Tongue (tissue), 2 donors: ENCODE measurements around the gene SNX13. TPM values are rescaled to one million over a fixed set of nuclear protein-coding genes. Genes with fewer than 3 reads are reported as not detected.

ENCODE experiments used
- DNase-seq: peaks from one replicate; pipeline ENCODE4 v3.0.0-alpha.2; 2015
- total RNA-seq: library from RNA; depleted of rRNA; stranded (reverse); fragments of >200 nt; gene quantifications from one replicate; pipeline ENCODE4 v1.2.3, GENCODE V29; 2014

The SNX13 gene
- total RNA-seq, 1 donor from 2014 or later, result 71.7 TPM

DNA sequence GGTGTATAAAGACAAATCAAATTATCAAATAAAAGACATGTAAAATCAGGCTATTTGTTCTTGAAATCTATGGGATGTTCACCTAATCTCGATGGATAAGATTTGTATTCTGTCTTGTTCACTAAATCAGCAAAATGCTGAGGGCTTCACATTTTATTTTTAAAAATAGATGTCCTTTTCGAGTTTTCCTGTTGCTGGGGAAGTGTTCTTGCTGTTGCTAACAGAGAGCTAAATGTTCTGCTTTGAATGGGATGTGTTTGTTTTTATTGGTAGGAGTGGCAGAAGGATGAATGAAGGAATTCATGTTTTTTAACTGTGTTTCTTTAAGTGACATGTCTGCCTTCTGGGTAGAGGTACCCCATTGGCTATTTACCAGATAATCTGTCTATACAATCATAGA, 7.3 kb upstream of the SNX13 start:
- DNase-seq, result no peak

DNA sequence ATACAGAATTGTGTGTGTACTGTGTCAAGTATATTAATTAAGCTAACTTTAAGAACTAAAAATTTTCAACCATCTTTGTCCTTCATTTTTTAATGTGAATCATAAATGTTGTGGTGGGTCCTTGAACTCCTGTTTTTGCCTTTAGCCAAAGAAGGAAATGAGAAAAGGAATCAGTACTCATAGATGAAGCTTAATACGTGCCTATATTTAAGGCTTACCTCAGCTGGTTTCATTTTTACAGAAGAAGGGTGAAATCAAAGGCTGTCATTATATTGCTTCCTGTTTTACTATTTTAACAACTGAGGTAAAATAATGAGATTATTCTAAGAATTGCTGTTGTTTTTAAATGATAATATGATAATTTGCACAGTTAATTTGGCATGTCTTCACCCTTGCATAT, 6.3 kb upstream of the SNX13 start:
- no peak for DNase-seq

DNA sequence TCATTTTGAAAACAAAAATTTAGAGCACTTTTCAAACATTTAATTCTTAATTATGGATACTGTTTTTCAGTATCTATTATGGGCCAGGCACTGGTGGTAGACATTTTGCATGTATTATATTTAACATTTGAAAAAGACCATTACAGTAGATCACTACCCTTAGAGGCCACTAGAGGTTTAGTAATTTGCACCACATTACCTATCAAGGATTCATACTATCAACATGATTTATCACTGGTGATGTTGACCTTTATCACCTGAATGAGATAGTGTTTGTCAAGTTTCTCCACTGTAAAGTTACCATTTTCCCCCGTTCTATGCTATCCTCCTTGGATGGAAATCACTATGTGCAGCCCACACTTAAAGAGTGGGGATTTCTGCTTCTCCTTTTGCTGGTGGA, 4.4 kb upstream of the SNX13 start:
- no peak for DNase-seq

DNA sequence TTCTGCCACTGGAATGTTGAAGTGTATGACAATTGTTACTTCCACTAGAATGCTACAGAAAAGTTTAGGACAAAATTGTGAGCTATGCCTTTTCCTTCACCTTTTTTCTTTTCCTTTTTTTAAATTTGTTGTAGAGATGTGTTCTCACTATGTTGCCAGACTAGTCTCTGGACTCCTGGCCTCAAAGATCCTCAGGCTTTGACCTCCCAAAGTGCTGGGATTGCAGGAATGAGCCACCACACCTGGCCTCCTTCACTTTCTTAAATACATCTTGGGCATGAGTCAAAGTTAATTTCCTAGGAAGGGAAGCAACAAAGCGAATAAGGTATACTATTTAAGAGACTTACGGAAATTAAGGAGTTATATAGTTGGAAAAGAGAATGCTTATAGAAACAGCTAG, 2.7 kb upstream of the SNX13 start:
- DNase-seq, result no peak

DNA sequence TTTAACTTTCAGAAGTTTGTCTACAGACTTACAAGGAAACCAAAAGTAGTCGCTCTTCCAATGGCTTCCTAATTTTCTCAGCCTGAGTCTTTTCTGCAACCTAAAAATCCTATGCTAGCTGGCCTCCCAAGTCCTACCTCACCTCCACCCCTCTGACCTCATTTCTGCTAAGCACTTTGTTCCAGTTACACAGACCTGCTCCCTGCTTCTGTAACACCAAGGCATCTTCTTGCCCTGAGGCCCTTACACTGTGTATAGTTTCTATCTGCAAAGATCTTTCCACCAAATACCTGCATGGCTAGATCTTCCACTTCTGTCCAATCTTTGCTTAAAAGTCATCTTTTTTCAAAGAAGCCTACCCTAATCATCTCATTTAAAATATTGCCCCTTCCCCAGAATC, 1.9 kb upstream of the SNX13 start:
- DNase-seq, result no peak

DNA sequence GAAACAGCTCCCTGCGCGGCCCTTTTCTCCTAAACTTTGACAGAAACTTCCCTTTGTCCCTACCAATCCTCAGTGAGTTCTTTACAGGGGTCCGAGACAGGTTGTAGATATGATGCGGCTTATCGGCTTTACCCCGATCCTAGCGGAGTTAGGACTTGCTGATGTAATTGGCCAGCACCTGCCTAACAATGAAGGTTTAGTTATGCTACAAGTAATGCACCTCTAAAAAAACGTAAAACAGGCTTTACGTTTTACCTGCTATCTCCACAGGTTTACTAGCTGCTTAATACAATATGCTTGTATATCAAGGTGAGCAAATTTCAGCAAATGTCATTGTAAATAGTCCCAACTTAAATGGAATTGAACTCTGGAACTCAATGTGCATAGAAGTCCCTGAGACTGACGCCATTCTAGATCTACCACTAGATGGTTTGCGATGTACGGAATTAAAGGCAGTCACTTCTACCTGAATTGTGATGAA, 697 bp upstream of the SNX13 start:
- DNase-seq, result no peak

DNA sequence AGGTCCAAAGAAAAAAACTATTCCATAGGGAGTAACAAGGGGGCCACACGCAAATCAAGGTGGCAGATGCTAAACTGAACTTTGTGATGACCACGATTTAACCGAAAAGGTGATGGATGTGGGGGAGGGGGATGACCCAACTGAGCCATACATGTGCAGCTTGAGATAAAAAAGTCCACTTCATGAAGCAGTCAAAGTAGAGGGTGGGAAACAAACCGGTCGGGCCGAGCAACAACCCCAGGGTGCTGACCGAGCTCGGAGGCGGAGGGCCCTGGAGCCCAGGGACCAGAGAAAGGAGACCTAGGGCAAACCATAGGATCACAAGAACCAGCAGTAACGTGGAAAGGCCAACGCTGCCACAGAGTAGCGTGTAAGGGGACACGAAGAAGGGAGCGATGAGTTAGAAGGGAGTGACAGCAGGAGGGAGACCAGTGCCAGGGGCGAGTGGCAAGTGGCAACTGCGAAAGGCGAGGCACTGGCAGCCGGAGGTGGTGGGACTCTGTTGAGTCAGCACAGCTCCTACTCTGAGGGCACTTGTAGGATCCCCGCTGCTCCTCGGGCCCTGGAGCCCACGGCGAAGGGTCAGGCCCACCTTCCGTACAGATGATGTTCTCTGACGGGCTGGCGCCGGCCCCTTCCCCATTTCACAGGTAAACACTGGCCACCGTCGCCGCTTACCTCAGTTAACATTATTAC, 540 bp downstream of the SNX13 start:
- DNase-seq, result peak; percentile 61

DNA sequence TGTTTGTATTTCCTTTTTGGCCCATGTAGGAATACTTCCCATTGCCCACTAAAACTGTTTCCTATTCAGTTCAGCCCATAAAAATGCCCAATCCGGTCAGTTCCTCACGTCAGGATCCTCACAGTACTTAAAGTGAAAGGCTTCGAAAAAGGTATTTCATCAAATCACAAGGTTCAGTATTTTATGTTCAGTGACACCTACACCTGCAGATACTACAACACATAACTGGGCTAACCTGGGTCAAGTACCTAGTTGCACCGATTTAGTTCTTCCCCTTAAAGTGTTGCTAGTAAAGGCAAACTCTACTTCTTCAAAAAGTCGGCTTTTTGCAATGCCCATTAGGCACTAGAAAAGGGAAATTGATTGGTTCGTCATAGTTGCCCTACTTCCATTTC, 1.1 kb downstream of the SNX13 start:
- peak; percentile 38 for DNase-seq

DNA sequence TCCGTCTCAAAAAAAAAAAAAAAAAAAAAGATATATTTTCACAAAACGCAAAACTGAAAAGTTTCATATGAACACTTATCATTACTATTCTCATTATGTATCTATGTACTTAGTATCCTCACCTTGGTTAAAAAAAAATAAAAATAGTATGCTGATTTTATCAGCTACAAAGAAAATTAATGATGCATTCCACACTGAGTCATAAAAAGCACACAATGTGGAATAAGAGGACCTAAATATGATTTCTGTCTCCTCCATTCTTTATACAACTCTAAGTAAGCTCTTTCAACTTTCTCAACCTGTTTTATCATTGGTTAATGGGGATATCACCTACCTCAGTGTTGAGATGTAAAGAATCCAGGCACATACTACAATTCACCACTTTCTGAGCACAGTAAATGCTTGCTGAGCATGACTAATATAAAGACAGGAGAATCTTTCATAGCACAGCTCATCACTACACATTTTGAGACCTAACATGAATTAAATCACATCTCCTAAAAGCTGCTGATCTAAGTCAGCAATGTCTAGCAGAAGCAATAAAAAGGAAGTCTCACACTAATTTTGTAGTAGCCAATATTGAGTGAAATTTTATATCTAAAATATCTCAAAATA, 2.7 kb downstream of the SNX13 start:
- DNase-seq, result no peak

DNA sequence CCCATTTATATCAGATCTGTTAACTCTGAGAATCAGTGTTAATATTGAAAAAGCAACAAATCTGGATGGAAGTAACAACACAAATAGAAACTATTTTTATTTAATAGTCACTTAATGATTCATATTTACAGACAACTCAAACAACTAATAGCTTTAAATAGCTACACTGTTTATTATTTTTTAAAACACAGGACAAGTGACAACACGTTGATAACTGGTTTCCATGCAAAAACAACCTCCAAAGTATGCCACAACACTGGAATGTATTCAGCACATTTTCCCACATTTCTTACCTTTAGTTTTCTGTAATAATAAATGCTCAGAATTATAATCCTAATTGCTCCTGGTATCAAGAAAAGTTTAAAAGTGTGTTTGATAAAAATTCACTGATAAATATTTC, 4.0 kb downstream of the SNX13 start:
- DNase-seq, result no peak

DNA sequence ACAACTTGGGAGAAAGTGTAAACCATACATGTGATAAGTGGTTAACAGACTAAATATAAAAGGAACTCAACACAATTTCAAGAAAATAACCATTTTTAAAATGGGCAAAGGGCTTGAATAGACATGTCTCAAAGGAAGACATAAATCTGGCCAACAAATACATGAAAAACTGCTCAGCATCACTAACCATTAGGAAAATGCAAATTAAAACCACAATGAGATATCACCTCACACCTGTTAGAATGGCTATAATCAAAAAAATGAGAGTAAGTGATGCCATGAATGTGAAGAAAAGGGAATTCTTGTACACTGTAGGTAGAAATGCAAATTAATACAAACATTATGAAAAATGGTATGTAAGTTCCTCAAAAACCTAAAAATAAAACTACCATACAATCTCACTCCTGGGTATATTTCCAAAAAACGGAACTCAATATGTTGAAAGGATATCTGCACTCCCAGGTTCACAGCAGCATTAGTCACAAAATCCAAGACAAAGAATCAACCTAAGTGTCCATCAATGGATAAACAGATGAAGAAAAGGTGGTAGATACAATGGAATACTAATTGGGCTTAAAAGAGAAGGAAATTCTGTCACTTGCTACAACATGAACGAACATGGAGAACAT, 5.6 kb downstream of the SNX13 start:
- DNase-seq, result no peak

DNA sequence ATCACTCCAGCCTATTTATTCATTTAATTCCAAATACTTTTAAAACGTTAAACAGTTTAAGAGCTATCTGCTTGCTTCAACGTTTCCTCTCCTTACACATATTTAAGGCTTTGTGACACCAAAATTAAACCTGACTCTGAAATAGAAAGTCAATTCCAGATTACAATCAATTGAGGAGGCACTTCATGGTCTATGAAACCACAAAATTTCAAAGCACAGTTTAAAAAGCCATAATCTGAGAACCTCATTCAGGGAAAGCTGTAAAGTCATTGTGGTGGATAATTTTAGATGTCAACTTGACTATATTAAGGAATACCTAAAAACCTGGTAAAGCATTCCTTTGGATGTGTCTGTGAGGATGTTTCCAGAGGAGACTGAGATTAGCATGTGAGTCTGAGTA, 6.2 kb downstream of the SNX13 start:
- no peak for DNase-seq

DNA sequence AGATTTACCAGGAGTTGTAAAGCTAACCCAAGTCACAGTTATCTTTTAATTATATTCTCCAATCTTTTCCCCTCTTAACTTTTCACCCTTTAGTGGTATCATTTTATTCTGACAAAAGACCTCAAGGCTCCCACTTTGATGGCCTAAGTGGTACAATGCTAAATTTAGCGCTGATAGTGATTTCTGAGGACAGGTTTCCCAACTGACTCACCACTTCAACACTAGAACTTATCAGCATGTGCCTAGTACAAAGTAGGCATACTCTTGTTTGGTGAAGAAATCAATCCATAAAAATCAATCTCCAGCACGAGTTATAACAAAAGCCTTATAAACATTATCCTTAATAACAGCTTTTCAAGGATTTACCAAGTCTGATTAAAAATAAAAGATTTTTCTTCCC, 7.5 kb downstream of the SNX13 start:
- DNase-seq, result no peak

DNA sequence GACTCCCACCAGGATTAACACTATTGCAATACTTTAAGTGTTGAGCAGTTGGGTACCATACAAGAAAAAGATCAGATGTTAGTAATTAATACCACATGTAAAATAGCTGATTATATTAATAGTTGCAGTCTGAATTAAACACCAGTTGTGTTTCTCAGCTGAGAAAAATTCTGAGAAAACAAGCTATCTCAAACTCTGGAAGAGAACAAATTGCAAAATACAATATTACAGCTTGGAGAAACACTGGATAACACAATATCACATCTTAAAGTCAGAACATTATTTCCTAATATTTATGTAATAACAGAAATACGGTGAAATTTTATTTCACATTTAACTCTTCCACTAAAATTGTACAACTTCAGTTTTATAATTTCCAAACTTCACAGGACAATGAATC, 9.2 kb downstream of the SNX13 start:
- DNase-seq, result no peak

DNA sequence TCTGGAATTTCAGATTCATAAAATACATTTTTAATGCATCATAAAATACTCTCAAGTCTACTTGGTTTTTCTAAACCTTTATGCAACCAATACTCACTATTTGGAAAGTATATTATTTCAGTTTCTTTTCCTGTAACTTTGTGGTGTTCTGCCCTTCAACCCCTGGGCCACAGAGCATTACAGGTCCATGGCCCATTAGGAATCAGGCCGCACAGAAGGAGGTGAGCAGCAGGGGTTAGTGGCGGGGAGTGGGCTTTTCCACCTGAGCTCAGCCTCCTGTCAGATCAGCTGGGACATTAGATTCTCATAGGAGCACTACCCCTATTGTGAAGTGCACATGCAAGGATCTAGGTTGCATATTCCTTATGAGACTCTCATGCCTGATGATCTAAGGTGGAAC, 9.7 kb downstream of the SNX13 start:
- DNase-seq, result no peak

DNA sequence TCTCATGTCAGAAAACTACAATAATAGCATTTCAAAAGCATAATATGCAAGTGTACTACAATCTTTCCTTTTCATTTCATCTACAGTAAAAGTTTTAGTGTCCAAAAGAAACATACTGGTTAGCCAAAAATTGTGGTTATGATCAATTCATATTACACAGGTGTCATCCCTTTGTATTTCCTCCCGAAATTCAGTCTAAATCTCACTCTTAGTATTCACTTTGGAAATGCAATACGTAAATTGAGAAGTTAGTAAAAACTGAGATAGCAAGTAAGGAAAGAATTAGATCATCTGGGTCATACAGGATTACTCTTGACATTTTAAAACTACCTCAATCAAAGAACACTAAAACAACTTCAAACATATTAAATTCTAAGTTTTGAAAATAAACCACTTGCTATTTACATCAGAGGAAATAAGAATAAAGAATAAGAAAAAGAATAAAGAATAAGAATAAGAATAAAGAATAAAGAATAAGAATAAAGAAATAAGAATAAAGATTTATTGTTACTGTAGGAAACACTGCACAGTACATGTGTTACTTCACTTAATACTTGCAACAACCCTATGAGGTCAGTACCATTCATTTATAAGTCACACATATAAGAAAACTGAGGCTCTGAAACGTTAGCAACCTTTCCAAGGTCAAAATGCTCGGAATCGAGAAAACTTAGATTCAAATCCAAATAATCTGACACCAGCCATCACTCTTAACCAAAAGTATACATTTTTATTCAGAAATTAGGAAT, 10.5 kb downstream of the SNX13 start:
- no peak for DNase-seq

DNA sequence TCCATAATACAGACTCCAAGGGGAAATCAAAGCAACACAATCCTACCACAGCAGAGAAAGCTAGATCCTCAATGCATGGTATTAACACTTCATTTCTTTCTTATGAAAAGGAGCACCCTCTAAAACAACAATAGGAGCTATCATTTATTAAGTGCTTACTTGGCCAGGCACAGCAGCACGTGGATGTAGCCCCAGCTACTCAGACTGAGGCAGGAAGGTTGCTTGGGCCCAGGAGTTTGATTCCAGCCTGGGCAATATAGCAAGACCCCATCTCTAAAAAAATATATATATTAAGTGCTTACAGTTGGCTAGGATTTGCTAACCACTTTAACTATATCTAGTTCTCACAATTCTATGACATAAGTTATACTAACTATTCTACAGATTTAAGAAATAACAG, 12.2 kb downstream of the SNX13 start:
- DNase-seq, result no peak

DNA sequence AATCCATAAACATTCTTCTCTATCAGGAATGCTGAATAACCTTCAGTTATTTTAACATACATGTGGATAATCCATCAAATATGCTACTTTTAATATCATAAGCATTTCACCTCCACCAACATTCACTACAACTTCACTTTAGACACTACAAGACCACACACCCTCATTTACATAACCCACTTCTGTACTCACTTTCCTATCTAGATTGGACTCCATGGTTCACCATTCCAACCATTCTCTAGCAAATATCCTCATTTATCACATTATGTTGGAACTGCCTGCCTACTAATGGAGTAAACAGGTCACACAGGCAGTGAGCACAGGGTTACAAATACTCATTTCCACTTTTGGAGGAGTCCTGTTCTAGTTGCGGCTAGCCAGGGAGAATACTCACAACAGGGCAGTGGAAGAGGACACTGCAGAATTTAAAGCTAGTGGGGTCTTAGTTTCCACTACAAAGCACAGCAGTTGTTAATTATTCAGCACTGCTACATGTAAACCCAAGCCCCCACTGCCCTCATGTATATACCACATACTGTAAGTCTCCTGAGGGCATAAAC, 18.4 kb downstream of the SNX13 start:
- no peak for DNase-seq

DNA sequence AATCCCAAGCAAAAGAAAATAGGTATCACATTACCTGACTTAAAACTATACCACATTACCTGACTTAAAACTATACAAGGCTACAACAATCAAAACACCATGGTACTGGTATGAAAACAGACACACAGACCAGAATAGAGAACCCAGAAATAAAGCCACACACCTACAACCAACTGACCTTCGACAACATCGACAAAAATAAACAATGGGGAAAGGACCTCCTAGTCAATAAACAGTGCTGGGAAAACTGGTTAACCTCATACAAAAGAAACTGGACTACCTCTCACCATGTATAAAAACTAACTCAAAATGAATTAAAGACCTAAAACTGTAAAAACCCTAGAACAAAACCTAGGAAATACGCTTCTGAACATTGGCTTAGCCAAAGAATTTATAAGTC, 22.5 kb downstream of the SNX13 start:
- no peak for DNase-seq

DNA sequence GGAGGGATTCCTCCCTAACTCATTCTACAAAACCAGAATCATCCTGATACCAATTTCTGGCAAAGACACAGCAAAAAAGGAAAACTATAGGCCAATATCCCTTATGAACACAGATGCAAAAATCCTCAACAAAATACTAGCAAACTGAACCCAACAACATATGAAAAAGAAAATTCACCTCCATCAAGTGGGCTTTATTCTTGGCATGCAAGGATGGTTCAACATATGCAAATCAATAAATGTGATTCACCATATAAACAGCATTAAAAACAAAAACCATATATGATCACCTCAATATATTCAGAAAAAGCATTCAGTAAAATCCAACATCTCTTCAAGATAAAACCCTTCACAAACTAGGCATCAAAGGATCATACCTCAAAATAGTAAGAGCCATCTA, 23.5 kb downstream of the SNX13 start:
- no peak for DNase-seq

DNA sequence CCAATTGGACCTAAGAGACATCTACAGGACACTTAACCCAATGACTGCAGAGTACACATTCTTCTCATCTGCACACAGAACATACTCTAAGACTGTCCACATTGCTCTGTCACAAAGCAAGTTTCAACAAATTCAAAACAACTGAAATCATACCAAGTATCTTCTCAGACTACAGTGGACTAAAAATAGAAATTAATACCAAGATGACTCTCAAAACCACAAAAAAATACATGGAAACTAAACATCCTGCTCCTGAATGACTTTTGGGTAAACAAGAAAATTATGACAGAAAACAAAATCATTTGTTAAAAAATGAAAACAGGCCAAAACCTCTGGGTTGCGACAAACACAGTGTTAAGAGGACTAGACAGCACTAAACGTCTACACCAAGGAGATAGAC, 24.5 kb downstream of the SNX13 start:
- no peak for DNase-seq

DNA sequence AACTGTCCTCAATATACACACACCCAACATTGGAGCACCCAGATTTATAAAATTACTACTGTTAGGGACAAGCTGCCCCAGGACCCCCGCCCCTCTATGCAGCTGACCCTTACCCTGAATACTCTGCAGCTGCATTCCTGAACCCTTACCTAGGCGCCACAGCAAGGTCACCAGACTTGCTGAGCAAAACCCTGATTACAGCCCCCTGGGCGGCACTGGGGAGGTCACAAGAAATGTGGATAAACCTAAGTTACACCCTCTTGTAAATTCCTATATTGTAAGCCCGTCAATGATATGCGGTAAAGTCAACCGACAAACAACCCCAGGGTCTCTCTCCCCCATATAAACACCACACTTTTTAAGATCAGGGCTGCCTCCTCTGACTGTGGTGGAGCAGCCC, 25.1 kb downstream of the SNX13 start:
- DNase-seq, result no peak

DNA sequence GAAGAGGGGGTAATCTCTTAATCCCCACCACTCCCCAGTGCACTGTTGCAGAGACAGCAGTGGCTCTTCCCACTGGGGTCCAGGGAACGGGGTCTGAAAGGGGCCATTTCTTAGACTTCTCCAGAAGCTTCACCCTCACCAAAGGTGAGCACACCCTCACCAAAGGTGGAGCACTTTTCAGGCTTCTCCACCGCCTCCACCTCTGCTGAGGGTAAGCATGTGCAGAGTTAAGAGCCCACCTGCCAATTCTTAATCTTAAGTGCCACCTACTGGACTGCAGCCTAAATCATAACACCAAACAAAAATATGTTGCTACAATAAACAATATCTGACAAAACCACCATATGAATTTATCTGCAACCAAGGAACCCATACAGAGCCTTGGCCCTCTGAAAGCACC, 27.0 kb downstream of the SNX13 start:
- no peak for DNase-seq
